Hematopoietic multipotent progenitor cell (in vitro differentiated cells): ENCODE measurements around the gene APBA1. TPM values are rescaled to one million over a fixed set of nuclear protein-coding genes. Genes with fewer than 3 reads are reported as not detected.

Source experiments
- DNase-seq, 3 donors: peaks; one replicate each; pipeline ENCODE4 v3.0.0-alpha.2; 2011 to 2015; ENCODE audit warnings: low read depth in 2 of 3, low spot score in 2 of 3
- total RNA-seq: library from RNA; depleted of rRNA; stranded (reverse); fragments of >200 nt; gene quantifications from one replicate; pipeline ENCODE4 v1.2.3, GENCODE V29; 2012

The APBA1 gene
- total RNA-seq, 1 donor, result 0.27 TPM

- DNase-seq, result peak in 2 of 3 donors; percentile 14 to 19
Measured at GRCh38 chr9:69580582-69581214, 91.5 kb downstream of the APBA1 start.

GRCh38 chr9:69579760-69580581 is 92.2 kb downstream of the APBA1 start:
- DNase-seq, result peak in 1 of 3 donors; percentile 9

GRCh38 chr9:69579032-69579758 is 93.0 kb downstream of the APBA1 start:
- no peak for DNase-seq

GRCh38 chr9:69578026-69578425 is 94.1 kb downstream of the APBA1 start:
- no peak for DNase-seq

GRCh38 chr9:69577123-69577522 is 95.0 kb downstream of the APBA1 start:
- DNase-seq, result no peak

- no peak for DNase-seq
Measured at GRCh38 chr9:69574057-69574456, 98.1 kb downstream of the APBA1 start.

GRCh38 chr9:69573651-69574050 is 98.5 kb downstream of the APBA1 start:
- no peak for DNase-seq

GRCh38 chr9:69572611-69573010 is 99.6 kb downstream of the APBA1 start:
- no peak for DNase-seq

- peak in 1 of 3 donors; percentile 20 for DNase-seq
Measured at GRCh38 chr9:69571032-69571431, 101.1 kb downstream of the APBA1 start.

- no peak for DNase-seq
Measured at GRCh38 chr9:69569738-69570451, 102.3 kb downstream of the APBA1 start.

GRCh38 chr9:69564557-69564956 is 107.6 kb downstream of the APBA1 start:
- no peak for DNase-seq

GRCh38 chr9:69559126-69559525 is 113.0 kb downstream of the APBA1 start:
- DNase-seq, result no peak

GRCh38 chr9:69556707-69557106 is 115.5 kb downstream of the APBA1 start:
- no peak for DNase-seq

- peak in 1 of 3 donors; percentile 21 for DNase-seq
Measured at GRCh38 chr9:69555802-69556201, 116.4 kb downstream of the APBA1 start.

- no peak for DNase-seq
Measured at GRCh38 chr9:69554945-69555344, 117.2 kb downstream of the APBA1 start.

GRCh38 chr9:69549310-69550202 is 122.6 kb downstream of the APBA1 start:
- DNase-seq, result peak in 2 of 3 donors; percentile 41 to 65

GRCh38 chr9:69548681-69549080 is 123.5 kb downstream of the APBA1 start:
- no peak for DNase-seq

GRCh38 chr9:69546265-69546664 is 125.9 kb downstream of the APBA1 start:
- DNase-seq, result no peak

GRCh38 chr9:69542942-69543704 is 129.0 kb downstream of the APBA1 start:
- no peak for DNase-seq
